IPS-15b (cell line): ENCODE measurements around the gene ZMIZ1.

Experiments used
- H3K27me3 ChIP-seq: one replicate; pipeline ENCODE4 v1.6.1; 2013; ENCODE audit warnings: low read length; ENCODE audit not compliant: control insufficient read depth, insufficient read depth
- H3K36me3 ChIP-seq: one replicate; pipeline ENCODE4 v1.6.1; 2013; ENCODE audit warnings: low read length; ENCODE audit not compliant: control insufficient read depth, insufficient read depth
- H3K4me1 ChIP-seq: one replicate; pipeline ENCODE4 v1.6.1; 2013; ENCODE audit warnings: mild to moderate bottlenecking, low read length; ENCODE audit not compliant: control insufficient read depth, insufficient read depth
- H3K4me3 ChIP-seq: one replicate; pipeline ENCODE4 v1.5.1; 2013; ENCODE audit warnings: low read depth, low read length
- H3K9ac ChIP-seq: one replicate; pipeline ENCODE4 v1.6.1; 2013; ENCODE audit warnings: low read depth, mild to moderate bottlenecking, low read length
- H3K9me3 ChIP-seq: one replicate; pipeline ENCODE4 v1.6.1; 2013; ENCODE audit warnings: mild to moderate bottlenecking, low read length; ENCODE audit not compliant: control insufficient read depth, insufficient read depth

ZMIZ1 gene

GRCh38 chr10:79048639-79049550, 19.9 kb upstream of the ZMIZ1 start:
- peaks cover 2% of the 10 kb centered on the region for H3K27me3 ChIP-seq
- no peak overlapping the region for H3K9ac ChIP-seq
- no peak overlapping the region for H3K4me3 ChIP-seq
- no peaks in the 10 kb centered on the region for H3K36me3 ChIP-seq
- H3K9me3 ChIP-seq, result no peaks in the 10 kb centered on the region
- H3K4me1 ChIP-seq, result peaks cover 13% of the 10 kb centered on the region

GRCh38 chr10:79049931-79050895, 18.6 kb upstream of the ZMIZ1 start:
- H3K4me3 ChIP-seq, result no peak overlapping the region
- no peak overlapping the region for H3K9ac ChIP-seq
- H3K27me3 ChIP-seq, result peaks cover 2% of the 10 kb centered on the region
- H3K36me3 ChIP-seq, result no peaks in the 10 kb centered on the region
- peaks cover 13% of the 10 kb centered on the region for H3K4me1 ChIP-seq
- no peaks in the 10 kb centered on the region for H3K9me3 ChIP-seq

GRCh38 chr10:79050896-79051555, 17.7 kb upstream of the ZMIZ1 start:
- H3K36me3 ChIP-seq, result no peaks in the 10 kb centered on the region
- H3K9ac ChIP-seq, result no peak overlapping the region
- H3K27me3 ChIP-seq, result peaks cover 2% of the 10 kb centered on the region
- no peaks in the 10 kb centered on the region for H3K9me3 ChIP-seq
- H3K4me1 ChIP-seq, result peaks cover 13% of the 10 kb centered on the region
- H3K4me3 ChIP-seq, result no peak overlapping the region

GRCh38 chr10:79051766-79052165, 17.0 kb upstream of the ZMIZ1 start:
- Histone ChIP-seq H3K4me1 (peaks cover 19% of the 10 kb centered on the region), H3K36me3 (no peaks in the 10 kb centered on the region), H3K4me3 (no peak overlapping the region), H3K27me3 (peaks cover 2% of the 10 kb centered on the region), H3K9me3 (no peaks in the 10 kb centered on the region), H3K9ac (no peak overlapping the region)

GRCh38 chr10:79052291-79053080, 16.3 kb upstream of the ZMIZ1 start:
- Histone ChIP-seq H3K9me3 (no peaks in the 10 kb centered on the region), H3K4me1 (peaks cover 22% of the 10 kb centered on the region), H3K9ac (no peak overlapping the region), H3K36me3 (no peaks in the 10 kb centered on the region), H3K4me3 (no peak overlapping the region), H3K27me3 (peaks cover 3% of the 10 kb centered on the region)

GRCh38 chr10:79053081-79053434, 15.7 kb upstream of the ZMIZ1 start:
- H3K36me3 ChIP-seq, result no peaks in the 10 kb centered on the region
- H3K9ac ChIP-seq, result no peak overlapping the region
- peaks cover 22% of the 10 kb centered on the region for H3K4me1 ChIP-seq

GRCh38 chr10:79053481-79054202, 15.1 kb upstream of the ZMIZ1 start:
- no peak overlapping the region for H3K4me3 ChIP-seq
- H3K4me1 ChIP-seq, result peaks cover 21% of the 10 kb centered on the region
- no peak overlapping the region for H3K9ac ChIP-seq
- no peaks in the 10 kb centered on the region for H3K9me3 ChIP-seq
- no peaks in the 10 kb centered on the region for H3K36me3 ChIP-seq
- peaks cover 9% of the 10 kb centered on the region for H3K27me3 ChIP-seq

More at GRCh38 chr10:79053081-79053434, 15.7 kb upstream of the ZMIZ1 start:
- peaks cover 7% of the 10 kb centered on the region for H3K27me3 ChIP-seq
- no peaks in the 10 kb centered on the region for H3K9me3 ChIP-seq
- H3K4me3 ChIP-seq, result no peak overlapping the region

- peaks cover 9% of the 10 kb centered on the region for H3K27me3 ChIP-seq
- peaks cover 19% of the 10 kb centered on the region for H3K4me1 ChIP-seq
- no peak overlapping the region for H3K9ac ChIP-seq
- no peaks in the 10 kb centered on the region for H3K36me3 ChIP-seq
- no peak overlapping the region for H3K4me3 ChIP-seq
- no peaks in the 10 kb centered on the region for H3K9me3 ChIP-seq
Observed at GRCh38 chr10:79054203-79055099, 14.3 kb upstream of the ZMIZ1 start.

- H3K9ac ChIP-seq, result no peak overlapping the region
- no peaks in the 10 kb centered on the region for H3K36me3 ChIP-seq
- H3K4me3 ChIP-seq, result no peak overlapping the region
- H3K9me3 ChIP-seq, result no peaks in the 10 kb centered on the region
- peaks cover 9% of the 10 kb centered on the region for H3K27me3 ChIP-seq
- peaks cover 18% of the 10 kb centered on the region for H3K4me1 ChIP-seq
Observed at GRCh38 chr10:79055100-79055782, 13.5 kb upstream of the ZMIZ1 start.
